Lung (tissue), 12 donors: ENCODE results near the gene ARHGAP22. TPM values are rescaled to one million over a fixed set of nuclear protein-coding genes. Genes with fewer than 3 reads are reported as not detected.

Source experiments
- ATAC-seq: fragments of 200-7000 bp; cut with Tn5 transposase; one replicate; pipeline ENCODE4 v1.9.1; 2020; ENCODE audit warnings: moderate number of reproducible peaks; ENCODE audit not compliant: insufficient read depth, low FRiP score
- DNase-seq, 3 donors: peaks; one replicate each; pipeline ENCODE4 v3.0.0-alpha.2; 2013 to 2017
- H3K27ac ChIP-seq, 2 donors: one replicate each; pipeline ENCODE4 v1.5.1; 2013; ENCODE audit warnings: mild to moderate bottlenecking in 2 of 2, moderate library complexity in 2 of 2, control low read depth in 1 of 2, inconsistent platforms in 1 of 2, low read depth in 1 of 2, low read length in 1 of 2
- H3K27me3 ChIP-seq, 3 donors: one replicate each; pipeline ENCODE4 v1.5.1; 2013; ENCODE audit warnings: low read length in 2 of 3; ENCODE audit not compliant: control insufficient read depth in 3 of 3, insufficient read depth in 3 of 3
- H3K36me3 ChIP-seq, 4 donors: one replicate each; pipeline ENCODE4 v1.5.1; 2013; ENCODE audit warnings: low read length in 4 of 4, mild to moderate bottlenecking in 1 of 4, moderate library complexity in 1 of 4; ENCODE audit not compliant: control insufficient read depth in 4 of 4, insufficient read depth in 4 of 4
- H3K4me1 ChIP-seq, 5 donors: one replicate each; pipeline ENCODE4 v1.5.1; 2013; ENCODE audit warnings: low read length in 5 of 5, mild to moderate bottlenecking in 2 of 5, moderate library complexity in 1 of 5; ENCODE audit not compliant: control insufficient read depth in 5 of 5, insufficient read depth in 5 of 5
- H3K4me3 ChIP-seq: one replicate; pipeline ENCODE4 v1.5.1; 2013; ENCODE audit warnings: mild to moderate bottlenecking, control low read depth, moderate library complexity
- H3K9ac ChIP-seq, 2 donors: one replicate each; pipeline ENCODE4 v1.5.1; 2013; ENCODE audit warnings: low read length in 2 of 2, control low read depth in 1 of 2; ENCODE audit not compliant: insufficient read depth in 1 of 2
- H3K9me3 ChIP-seq, 4 donors: one replicate each; pipeline ENCODE4 v1.5.1; 2013; ENCODE audit warnings: low read length in 3 of 4, mild to moderate bottlenecking in 1 of 4, moderate library complexity in 1 of 4; ENCODE audit not compliant: control insufficient read depth in 4 of 4, insufficient read depth in 3 of 4
- WGBS, 2 donors: extraction: QIAGEN DNeasy Blood & Tissue Kit; methylation state at CpG; one replicate each; pipeline ENCODE4 v1.1.7; 2013; 5-methylcytosine and 5-hydroxymethylcytosine counted together
- polyA plus RNA-seq, 2 donors: library from polyadenylated mRNA; stranded (reverse); fragments of 200-250 nt; gene quantifications; one replicate each; pipeline ENCODE4 v1.2.1, GENCODE V29; 2013
- total RNA-seq, 2 donors: library from RNA; depleted of rRNA in 1 of 2; stranded (reverse); fragments of >200 nt in 1 of 2; gene quantifications; one replicate each; pipeline ENCODE4 v1.2.1, GENCODE V29; 2014 to 2021
- TF ChIP-seq, protein P1 (sequence below): IDR thresholded peaks from 2 replicates; pipeline ENCODE4 v1.5.1; 2012; ENCODE audit warnings: mild to moderate bottlenecking; ENCODE audit errors: control extremely low read depth, extremely low read depth
- donor health status: control.
- donor health status: control.
- donor health status: Bipolar disorder and iron deficiency.
- donor health status: healthy.
- donor health status: DM: yes; HTN: yes; CAD: no.

ARHGAP22 gene
- total and polyA plus RNA-seq, 4 donors, result 3.2 to 6.9 (median 4.1) TPM

DNA sequence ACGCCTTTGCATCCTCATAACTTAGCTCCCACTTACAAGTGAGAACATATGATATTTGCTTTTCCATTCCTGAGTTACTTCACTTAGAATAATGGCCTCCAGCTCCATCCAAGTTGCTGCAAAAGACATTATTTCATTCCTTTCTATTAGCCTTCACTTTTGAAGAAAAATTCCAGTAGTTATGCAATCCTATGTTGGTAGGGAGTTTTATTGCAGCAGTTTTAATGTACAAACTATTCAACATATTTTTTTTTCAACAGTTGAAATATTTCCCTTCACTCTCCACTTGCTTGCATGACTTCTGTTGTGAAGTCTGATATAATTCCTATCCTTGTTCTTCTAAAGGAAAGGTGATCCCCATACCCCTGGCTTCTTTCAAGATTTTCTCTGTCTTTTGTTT, 27.3 kb upstream of the ARHGAP22 start:
- Histone ChIP-seq H3K9ac (no peak overlapping the region), H3K4me3 (no peak overlapping the region), H3K27me3 (no peaks in the 10 kb centered on the region), H3K36me3 (no peaks in the 10 kb centered on the region), H3K9me3 (peaks cover 0 to 2% (median 0%) of the 10 kb centered on the region in 4 donors), H3K27ac (no peak overlapping the region), H3K4me1 (peaks cover 0 to 2% (median 0%) of the 10 kb centered on the region in 5 donors)
- WGBS, 2 donors, result 71 to 87% methylated on average over 1 of the region's 1 CpG
- TF ChIP-seq, protein P1, sequence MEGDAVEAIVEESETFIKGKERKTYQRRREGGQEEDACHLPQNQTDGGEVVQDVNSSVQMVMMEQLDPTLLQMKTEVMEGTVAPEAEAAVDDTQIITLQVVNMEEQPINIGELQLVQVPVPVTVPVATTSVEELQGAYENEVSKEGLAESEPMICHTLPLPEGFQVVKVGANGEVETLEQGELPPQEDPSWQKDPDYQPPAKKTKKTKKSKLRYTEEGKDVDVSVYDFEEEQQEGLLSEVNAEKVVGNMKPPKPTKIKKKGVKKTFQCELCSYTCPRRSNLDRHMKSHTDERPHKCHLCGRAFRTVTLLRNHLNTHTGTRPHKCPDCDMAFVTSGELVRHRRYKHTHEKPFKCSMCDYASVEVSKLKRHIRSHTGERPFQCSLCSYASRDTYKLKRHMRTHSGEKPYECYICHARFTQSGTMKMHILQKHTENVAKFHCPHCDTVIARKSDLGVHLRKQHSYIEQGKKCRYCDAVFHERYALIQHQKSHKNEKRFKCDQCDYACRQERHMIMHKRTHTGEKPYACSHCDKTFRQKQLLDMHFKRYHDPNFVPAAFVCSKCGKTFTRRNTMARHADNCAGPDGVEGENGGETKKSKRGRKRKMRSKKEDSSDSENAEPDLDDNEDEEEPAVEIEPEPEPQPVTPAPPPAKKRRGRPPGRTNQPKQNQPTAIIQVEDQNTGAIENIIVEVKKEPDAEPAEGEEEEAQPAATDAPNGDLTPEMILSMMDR, result no peak
- DNase-seq (no peak), ATAC-seq (no peak)

DNA sequence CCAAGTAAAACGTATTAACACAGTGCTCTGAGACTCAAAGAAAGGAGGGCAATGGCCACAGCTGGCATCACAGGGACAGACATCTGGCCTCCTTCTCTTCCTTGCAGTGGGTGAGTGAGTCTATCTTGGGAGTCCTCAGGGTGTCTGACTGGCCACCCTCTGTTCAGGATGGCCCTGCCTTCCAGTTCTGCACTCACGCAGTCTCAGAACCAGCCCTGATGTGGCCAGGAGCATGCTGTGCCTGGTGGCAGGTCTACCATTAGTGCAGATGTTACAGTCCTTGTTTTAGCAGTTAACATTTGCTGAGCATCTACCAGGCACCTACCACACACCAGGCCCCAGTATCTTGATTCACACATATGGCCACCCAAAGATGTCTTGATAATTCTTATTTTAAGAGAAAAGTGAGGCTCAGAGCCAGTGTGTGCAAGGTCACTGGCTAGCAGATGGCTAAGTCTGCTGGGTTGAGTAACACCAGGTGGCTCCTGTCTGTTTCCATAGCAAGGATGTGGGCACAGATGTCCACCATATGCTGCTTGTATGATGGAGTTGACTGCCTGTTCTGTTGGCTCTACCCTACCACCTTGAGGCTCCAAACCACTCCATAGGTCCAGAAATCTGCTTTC, 23.2 kb upstream of the ARHGAP22 start:
- Histone ChIP-seq H3K4me3 (no peak overlapping the region), H3K36me3 (no peaks in the 10 kb centered on the region), H3K27ac (no peak overlapping the region), H3K9me3 (no peaks in the 10 kb centered on the region), H3K9ac (no peak overlapping the region), H3K4me1 (peaks cover 0 to 3% (median 0%) of the 10 kb centered on the region in 5 donors), H3K27me3 (no peaks in the 10 kb centered on the region)
- no peak for DNase-seq
- TF ChIP-seq, protein P1, result no peak
- 89 to 91% methylated on average over 2 of the region's 2 CpGs for WGBS, 2 donors
- no peak for ATAC-seq

DNA sequence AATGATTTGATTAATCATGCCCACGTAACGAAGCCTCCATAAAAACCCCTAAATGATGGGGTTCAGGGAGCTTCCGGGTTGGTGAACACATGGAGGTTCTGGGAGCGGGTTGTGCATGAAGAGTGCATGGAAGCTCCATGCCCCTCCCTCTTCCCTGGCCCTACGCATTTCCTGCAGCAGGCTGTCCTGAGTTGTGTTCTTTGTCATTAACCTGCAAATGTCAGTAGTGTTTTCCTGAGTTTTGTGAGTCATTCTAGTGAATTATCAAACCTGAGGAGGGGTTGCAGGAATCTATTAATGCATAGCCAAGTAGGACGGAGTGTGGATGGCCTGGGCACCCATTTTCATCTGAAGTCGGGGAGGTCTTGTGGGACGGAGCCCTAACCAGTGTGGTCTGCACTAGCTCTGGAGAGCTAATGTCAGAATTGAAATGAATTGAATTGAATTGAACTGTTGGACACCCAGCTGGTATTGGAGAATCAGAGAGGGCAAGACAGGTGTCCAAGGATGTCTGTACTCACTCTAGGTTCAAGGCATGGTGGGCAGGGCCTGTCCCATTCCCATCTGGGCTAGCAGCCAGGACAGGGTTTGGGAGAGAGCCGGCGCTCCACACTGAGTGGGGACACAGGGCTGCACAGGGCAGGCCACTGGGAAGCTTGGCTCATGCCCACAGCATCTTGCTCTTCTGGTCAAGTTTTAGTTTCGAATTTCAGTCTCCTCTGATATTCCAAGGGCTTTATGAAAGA, 22.3 kb upstream of the ARHGAP22 start:
- Histone ChIP-seq H3K4me3 (no peak overlapping the region), H3K27me3 (no peaks in the 10 kb centered on the region), H3K9ac (no peak overlapping the region), H3K4me1 (peaks cover 0 to 3% (median 0%) of the 10 kb centered on the region in 5 donors), H3K9me3 (no peaks in the 10 kb centered on the region), H3K36me3 (no peaks in the 10 kb centered on the region), H3K27ac (no peak overlapping the region)
- WGBS, 2 donors, result 88% methylated on average over 11 of the region's 11 CpGs
- no peak for ATAC-seq
- TF ChIP-seq, protein P1, result no peak
- no peak for DNase-seq
